IPS DF 19.7 (cell line): ENCODE results near the gene ZNF324B.
"Not testable (repeated sequence)": the region's sequence is repeated elsewhere in the genome, so short reads cannot be mapped to it uniquely, and the experiment has no call there.

Experiments
- DNase-seq: peaks from one replicate; pipeline ENCODE4 v3.0.0-alpha.2; 2013; ENCODE audit warnings: low read depth, low spot score

The ZNF324B gene

GRCh38 chr19:58451358-58452101 lies at the start of gene ZNF324B:
TSS of gene ZNF324B (plus strand) at chr19:58451622. CDS start at chr19:58453702, 2,080 bp downstream.
- DNase-seq, result peak; percentile 86

GRCh38 chr19:58401840-58402421 lies 49.5 kb upstream of the ZNF324B start:
- no peak for DNase-seq

- DNase-seq, result not testable (repeated sequence)
Observed at GRCh38 chr19:58403920-58404478, 47.4 kb upstream of the ZNF324B start.

GRCh38 chr19:58406818-58407657 lies 44.4 kb upstream of the ZNF324B start:
- DNase-seq, result no peak

- DNase-seq, result no peak
Observed at GRCh38 chr19:58407658-58408151, 43.7 kb upstream of the ZNF324B start.

GRCh38 chr19:58408152-58409009 lies 43.0 kb upstream of the ZNF324B start, which contains the start of gene ZNF584:
TSS of gene ZNF584 (plus strand) at chr19:58408649. CDS start at chr19:58409148, 499 bp downstream.
- DNase-seq, result peak; percentile 80

GRCh38 chr19:58409010-58409790 lies 42.2 kb upstream of the ZNF324B start:
- no peak for DNase-seq

GRCh38 chr19:58416604-58417003 lies 34.8 kb upstream of the ZNF324B start:
- DNase-seq, result no peak

GRCh38 chr19:58417071-58417470 lies 34.4 kb upstream of the ZNF324B start:
- DNase-seq, result no peak

- DNase-seq, result no peak
Observed at GRCh38 chr19:58428617-58429016, 22.8 kb upstream of the ZNF324B start.

- DNase-seq, result no peak
Observed at GRCh38 chr19:58429745-58430144, 21.7 kb upstream of the ZNF324B start.

GRCh38 chr19:58434217-58434616 lies 17.2 kb upstream of the ZNF324B start:
- no peak for DNase-seq

- peak; percentile 89 for DNase-seq
Observed at GRCh38 chr19:58439576-58440554, 11.6 kb upstream of the ZNF324B start, which contains the start of gene ZNF132. TSS of gene ZNF132 (minus strand) at chr19:58440153. CDS start at chr19:58439821, 332 bp downstream.

GRCh38 chr19:58440556-58440955 lies 10.9 kb upstream of the ZNF324B start:
- DNase-seq, result no peak

GRCh38 chr19:58442986-58443385 lies 8.4 kb upstream of the ZNF324B start:
- DNase-seq, result not testable (repeated sequence)

GRCh38 chr19:58448860-58449259 lies 2.6 kb upstream of the ZNF324B start:
- not testable (repeated sequence) for DNase-seq

GRCh38 chr19:58449980-58450379 lies 1.4 kb upstream of the ZNF324B start:
- DNase-seq, result not testable (repeated sequence)

- DNase-seq, result no peak
Observed at GRCh38 chr19:58450856-58451357, 515 bp upstream of the ZNF324B start.
